Trophoblast cell (in vitro differentiated cells and primary cell): Measurements from ENCODE around the gene CASP3.
A peak's percentile ranks its signal among the peaks of the same experiment; 100 is the strongest.

Source experiments
- DNase-seq, 2 donors: peaks; one replicate each; pipeline ENCODE4 v3.0.0-alpha.2; 2016
- H2AFZ ChIP-seq: 2 replicates; pipeline ENCODE4 v1.6.1; 2013; ENCODE audit warnings: low read length, moderate library complexity, mild to moderate bottlenecking; ENCODE audit not compliant: insufficient read depth, poor library complexity
- H2AK5ac ChIP-seq: 2 replicates; pipeline ENCODE4 v1.6.1; 2013; ENCODE audit warnings: mild to moderate bottlenecking, low read length
- H2BK120ac ChIP-seq: 2 replicates; pipeline ENCODE4 v1.6.1; 2013; ENCODE audit warnings: low read length, mild to moderate bottlenecking, moderate library complexity; ENCODE audit not compliant: insufficient read depth, poor library complexity
- H2BK12ac ChIP-seq: 2 replicates; pipeline ENCODE4 v1.6.1; 2013; ENCODE audit warnings: mild to moderate bottlenecking, low read length, moderate library complexity
- H2BK5ac ChIP-seq: 2 replicates; pipeline ENCODE4 v1.6.1; 2013; ENCODE audit warnings: low read length, low read depth, moderate library complexity, mild to moderate bottlenecking; ENCODE audit not compliant: poor library complexity
- H3K14ac ChIP-seq: 2 replicates; pipeline ENCODE4 v1.6.1; 2013; ENCODE audit warnings: mild to moderate bottlenecking, low read length
- H3K18ac ChIP-seq: 2 replicates; pipeline ENCODE4 v1.6.1; 2013; ENCODE audit warnings: mild to moderate bottlenecking, low read length
- H3K23ac ChIP-seq: 2 replicates; pipeline ENCODE4 v1.6.1; 2013; ENCODE audit warnings: low read length
- H3K27ac ChIP-seq: 2 replicates; pipeline ENCODE4 v1.5.1; 2013; ENCODE audit warnings: low read depth, mild to moderate bottlenecking, inconsistent platforms, low read length, moderate library complexity
- H3K27me3 ChIP-seq: 2 replicates; pipeline ENCODE4 v1.6.1; 2013; ENCODE audit warnings: inconsistent platforms, mild to moderate bottlenecking, low read length, moderate library complexity; ENCODE audit not compliant: insufficient read depth
- H3K36me3 ChIP-seq, 2 experiments: 1 replicate in 1 of 2; 2 replicates in 1 of 2; pipeline ENCODE4 v1.6.1; 2013; ENCODE audit warnings: low read length in 2 of 2, mild to moderate bottlenecking in 2 of 2, moderate library complexity in 1 of 2; ENCODE audit not compliant: insufficient read depth in 2 of 2, control insufficient read depth in 1 of 2
- H3K4ac ChIP-seq: 2 replicates; pipeline ENCODE4 v1.6.1; 2013; ENCODE audit warnings: low read depth, mild to moderate bottlenecking, low read length, moderate library complexity
- H3K4me1 ChIP-seq, 2 experiments: 1 replicate in 1 of 2; 2 replicates in 1 of 2; pipeline ENCODE4 v1.6.1; 2013; ENCODE audit warnings: low read length in 2 of 2, mild to moderate bottlenecking in 2 of 2, moderate library complexity in 1 of 2; ENCODE audit not compliant: insufficient read depth in 2 of 2, control insufficient read depth in 1 of 2
- H3K4me2 ChIP-seq: 2 replicates; pipeline ENCODE4 v1.6.1; 2013; ENCODE audit warnings: inconsistent platforms, mild to moderate bottlenecking, low read length, moderate library complexity
- H3K4me3 ChIP-seq: 2 replicates; pipeline ENCODE4 v1.5.1; 2013; ENCODE audit warnings: mild to moderate bottlenecking, low read depth, low read length, inconsistent platforms
- H3K79me1 ChIP-seq: one replicate; pipeline ENCODE4 v1.6.1; 2013; ENCODE audit warnings: low read length
- H3K79me2 ChIP-seq: 2 replicates; pipeline ENCODE4 v1.6.1; 2013; ENCODE audit warnings: low read length, mild to moderate bottlenecking; ENCODE audit not compliant: control insufficient read depth, insufficient read depth, poor library complexity
- H3K9ac ChIP-seq: 2 replicates; pipeline ENCODE4 v1.6.1; 2013; ENCODE audit warnings: mild to moderate bottlenecking, low read length
- H3K9me3 ChIP-seq: 2 replicates; pipeline ENCODE4 v1.6.1; 2013; ENCODE audit warnings: low read depth, mild to moderate bottlenecking, control low read depth, inconsistent platforms, low read length; ENCODE audit not compliant: insufficient read depth
- H4K12ac ChIP-seq: 2 replicates; pipeline ENCODE4 v1.6.1; 2013; ENCODE audit warnings: low read depth, mild to moderate bottlenecking, low read length, moderate library complexity
- H4K8ac ChIP-seq: 2 replicates; pipeline ENCODE4 v1.6.1; 2013; ENCODE audit warnings: low read depth, mild to moderate bottlenecking, low read length, moderate library complexity
- H4K91ac ChIP-seq: one replicate; pipeline ENCODE4 v1.6.1; 2013; ENCODE audit warnings: low read depth, mild to moderate bottlenecking, low read length, moderate library complexity
- WGBS: extraction: QIAGEN DNeasy Blood & Tissue Kit; methylation state at CpG from one replicate; pipeline ENCODE4 v1.1.7; 2013; ENCODE audit warnings: missing lambda C conversion rate; ENCODE audit not compliant: insufficient read length, insufficient coverage; ENCODE audit errors: extremely low coverage; 5-methylcytosine and 5-hydroxymethylcytosine counted together

Gene CASP3

GRCh38 chr4:184669251-184669650, 20.0 kb upstream of the CASP3 start:
- Histone ChIP-seq H3K79me2 (no peaks in the 10 kb centered on the region), H2AFZ (no peak overlapping the region), H3K4ac (no peak overlapping the region), H3K27me3 (no peaks in the 10 kb centered on the region), H3K27ac (no peak overlapping the region), H4K12ac (no peak overlapping the region), H3K4me1 (peaks cover 0 to 4% of the 10 kb centered on the region in 2 experiments), H2BK12ac (no peak overlapping the region), H3K18ac (no peak overlapping the region), H3K9me3 (no peaks in the 10 kb centered on the region), H3K4me2 (no peak overlapping the region), H2AK5ac (no peak overlapping the region), H3K14ac (no peak overlapping the region), H4K91ac (no peak overlapping the region), H2BK120ac (no peak overlapping the region), H3K23ac (no peak overlapping the region), H2BK5ac (no peak overlapping the region), H3K9ac (no peak overlapping the region), H3K4me3 (no peak overlapping the region), H4K8ac (no peak overlapping the region), H3K36me3 (peaks cover 6 to 11% of the 10 kb centered on the region in 2 experiments), H3K79me1 (no peaks in the 10 kb centered on the region)
- DNase-seq = peak; percentile 45 to 70
- no CpG with 5 or more reads among the region's 7 CpGs for WGBS

- Histone ChIP-seq H3K27me3 (no peaks in the 10 kb centered on the region), H3K79me1 (no peaks in the 10 kb centered on the region), H2BK12ac (no peak overlapping the region), H2BK5ac (no peak overlapping the region), H4K91ac (no peak overlapping the region), H3K9me3 (no peaks in the 10 kb centered on the region), H2BK120ac (no peak overlapping the region), H3K4me1 (peaks cover 0 to 4% of the 10 kb centered on the region in 2 experiments), H3K14ac (no peak overlapping the region), H3K79me2 (no peaks in the 10 kb centered on the region), H3K4me2 (no peak overlapping the region), H4K12ac (no peak overlapping the region), H3K9ac (no peak overlapping the region), H4K8ac (no peak overlapping the region), H2AK5ac (no peak overlapping the region), H3K4ac (no peak overlapping the region), H2AFZ (no peak overlapping the region), H3K23ac (no peak overlapping the region), H3K18ac (no peak overlapping the region), H3K4me3 (no peak overlapping the region), H3K36me3 (peaks cover 6 to 11% of the 10 kb centered on the region in 2 experiments), H3K27ac (no peak overlapping the region)
- WGBS = no CpG with 5 or more reads among the region's 9 CpGs
- DNase-seq = no peak
These were observed 19.4 kb upstream of the CASP3 start for GRCh38 chr4:184668511-184669114.

GRCh38 chr4:184668096-184668495, 18.8 kb upstream of the CASP3 start:
- H2BK120ac ChIP-seq = no peak overlapping the region
- no peak overlapping the region for H2AK5ac ChIP-seq
- no peak overlapping the region for H2BK12ac ChIP-seq
- no peak overlapping the region for H4K91ac ChIP-seq
- H3K4me2 ChIP-seq = no peak overlapping the region
- H3K4me3 ChIP-seq = no peak overlapping the region
- no peak overlapping the region for H3K9ac ChIP-seq
- no peaks in the 10 kb centered on the region for H3K79me1 ChIP-seq
- no CpG with 5 or more reads among the region's 9 CpGs for WGBS
- no peak overlapping the region for H3K27ac ChIP-seq
- no peak overlapping the region for H2BK5ac ChIP-seq
- DNase-seq = no peak
- H4K12ac ChIP-seq = no peak overlapping the region
- no peak overlapping the region for H3K14ac ChIP-seq
- no peaks in the 10 kb centered on the region for H3K79me2 ChIP-seq
- no peak overlapping the region for H3K23ac ChIP-seq
- no peaks in the 10 kb centered on the region for H3K27me3 ChIP-seq
- no peak overlapping the region for H2AFZ ChIP-seq
- H3K9me3 ChIP-seq = no peaks in the 10 kb centered on the region
- H3K4me1 ChIP-seq = peaks cover 0 to 4% of the 10 kb centered on the region in 2 experiments
- H3K36me3 ChIP-seq = peaks cover 6 to 11% of the 10 kb centered on the region in 2 experiments
- H3K4ac ChIP-seq = no peak overlapping the region
- H3K18ac ChIP-seq = no peak overlapping the region
- no peak overlapping the region for H4K8ac ChIP-seq

- Histone ChIP-seq H2BK12ac (no peak overlapping the region), H3K4me3 (no peak overlapping the region), H3K9ac (no peak overlapping the region), H4K12ac (no peak overlapping the region), H3K9me3 (no peaks in the 10 kb centered on the region), H4K91ac (no peak overlapping the region), H3K27me3 (no peaks in the 10 kb centered on the region), H2AFZ (no peak overlapping the region), H3K79me2 (no peaks in the 10 kb centered on the region), H3K4me2 (no peak overlapping the region), H3K14ac (no peak overlapping the region), H2AK5ac (no peak overlapping the region), H3K79me1 (no peaks in the 10 kb centered on the region), H3K27ac (no peak overlapping the region), H3K4me1 (peaks cover 0 to 4% of the 10 kb centered on the region in 2 experiments), H3K4ac (no peak overlapping the region), H3K23ac (no peak overlapping the region), H2BK120ac (no peak overlapping the region), H4K8ac (no peak overlapping the region), H2BK5ac (no peak overlapping the region), H3K18ac (no peak overlapping the region), H3K36me3 (peaks cover 0 to 5% of the 10 kb centered on the region in 2 experiments)
- WGBS = no CpG with 5 or more reads among the region's 6 CpGs
- no peak for DNase-seq
These were observed 17.4 kb upstream of the CASP3 start for GRCh38 chr4:184666670-184667069.
